Mesothelial cell of epicardium (in vitro differentiated cells): ENCODE measurements around the gene COIL. TPM values are rescaled to one million over a fixed set of nuclear protein-coding genes. Genes with fewer than 3 reads are reported as not detected.

Experiments
- DNase-seq, 2 experiments: peaks; one replicate each; pipeline ENCODE4 v3.0.0; 2021; ENCODE audit warnings: low spot score in 2 of 2; ENCODE audit not compliant: unreplicated experiment in 2 of 2
- H3K27ac Mint-ChIP-seq: 2 replicates; pipeline ENCODE4 v1.8.0; 2021; ENCODE audit warnings: mixed read lengths
- H3K27me3 Mint-ChIP-seq: 2 replicates; pipeline ENCODE4 v1.8.0; 2021; ENCODE audit warnings: low read depth, mixed read lengths
- H3K36me3 Mint-ChIP-seq: 2 replicates; pipeline ENCODE4 v1.8.0; 2021; ENCODE audit warnings: mixed read lengths
- H3K4me1 Mint-ChIP-seq: 2 replicates; pipeline ENCODE4 v1.8.0; 2021; ENCODE audit warnings: mixed read lengths
- H3K4me3 Mint-ChIP-seq: 2 replicates; pipeline ENCODE4 v1.8.0; 2021; ENCODE audit warnings: mild to moderate bottlenecking, moderate library complexity, mixed read lengths
- H3K9me3 Mint-ChIP-seq: 2 replicates; pipeline ENCODE4 v1.8.0; 2021; ENCODE audit warnings: mixed read lengths
- total RNA-seq: library from RNA; stranded (reverse); gene quantifications from 3 replicates; pipeline ENCODE4 v1.2.1, GENCODE V29; 2021
- TF ChIP-seq, protein P1 (sequence below): fragments of 200-600 bp; sonication (generic); IDR thresholded peaks from one replicate; pipeline ENCODE4 v1.5.0; 2021; ENCODE audit warnings: antibody characterized with exemption; ENCODE audit not compliant: unreplicated experiment

The COIL gene
- total RNA-seq, 1 donor from 2014 or later: 23.0 TPM

DNA sequence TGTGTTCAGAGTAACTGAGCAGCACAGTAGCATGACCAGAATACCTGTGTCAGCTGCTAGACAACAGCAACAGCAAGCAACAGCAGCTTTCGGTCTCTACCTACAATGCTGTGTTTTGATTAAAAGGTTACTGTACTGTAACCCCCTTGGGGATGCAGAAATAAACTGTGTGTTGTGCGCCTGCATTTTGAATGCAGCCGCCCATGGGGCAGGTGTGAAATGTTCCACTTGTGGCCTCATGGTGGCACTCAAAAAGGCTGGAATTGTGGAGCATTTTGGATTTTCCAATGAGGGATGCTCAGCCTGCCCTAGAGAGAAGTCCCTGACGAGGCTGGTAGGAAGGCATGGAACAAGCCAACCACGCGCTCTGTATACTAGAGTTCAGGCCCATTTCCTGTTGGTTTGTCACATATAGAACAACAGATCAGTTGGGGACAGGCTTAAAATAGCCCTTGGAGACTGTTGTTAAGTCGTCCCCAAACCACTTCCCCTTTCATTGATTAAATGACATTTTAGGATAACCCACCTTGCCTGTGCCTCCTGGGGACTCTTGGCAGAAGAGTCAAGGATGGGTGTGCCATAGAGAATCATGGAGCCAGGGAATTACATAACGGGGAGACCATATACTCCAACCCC is 44.2 kb upstream of the COIL start:
- no peak overlapping the region for H3K4me3 Mint-ChIP-seq
- H3K9me3 Mint-ChIP-seq: no peaks in the 10 kb centered on the region
- H3K27ac Mint-ChIP-seq: no peak overlapping the region
- peaks cover 18% of the 10 kb centered on the region for H3K36me3 Mint-ChIP-seq
- H3K27me3 Mint-ChIP-seq: no peaks in the 10 kb centered on the region
- H3K4me1 Mint-ChIP-seq: peaks cover 3% of the 10 kb centered on the region
- TF ChIP-seq, protein P1, sequence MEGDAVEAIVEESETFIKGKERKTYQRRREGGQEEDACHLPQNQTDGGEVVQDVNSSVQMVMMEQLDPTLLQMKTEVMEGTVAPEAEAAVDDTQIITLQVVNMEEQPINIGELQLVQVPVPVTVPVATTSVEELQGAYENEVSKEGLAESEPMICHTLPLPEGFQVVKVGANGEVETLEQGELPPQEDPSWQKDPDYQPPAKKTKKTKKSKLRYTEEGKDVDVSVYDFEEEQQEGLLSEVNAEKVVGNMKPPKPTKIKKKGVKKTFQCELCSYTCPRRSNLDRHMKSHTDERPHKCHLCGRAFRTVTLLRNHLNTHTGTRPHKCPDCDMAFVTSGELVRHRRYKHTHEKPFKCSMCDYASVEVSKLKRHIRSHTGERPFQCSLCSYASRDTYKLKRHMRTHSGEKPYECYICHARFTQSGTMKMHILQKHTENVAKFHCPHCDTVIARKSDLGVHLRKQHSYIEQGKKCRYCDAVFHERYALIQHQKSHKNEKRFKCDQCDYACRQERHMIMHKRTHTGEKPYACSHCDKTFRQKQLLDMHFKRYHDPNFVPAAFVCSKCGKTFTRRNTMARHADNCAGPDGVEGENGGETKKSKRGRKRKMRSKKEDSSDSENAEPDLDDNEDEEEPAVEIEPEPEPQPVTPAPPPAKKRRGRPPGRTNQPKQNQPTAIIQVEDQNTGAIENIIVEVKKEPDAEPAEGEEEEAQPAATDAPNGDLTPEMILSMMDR: no peak
- DNase-seq: no peak

DNA sequence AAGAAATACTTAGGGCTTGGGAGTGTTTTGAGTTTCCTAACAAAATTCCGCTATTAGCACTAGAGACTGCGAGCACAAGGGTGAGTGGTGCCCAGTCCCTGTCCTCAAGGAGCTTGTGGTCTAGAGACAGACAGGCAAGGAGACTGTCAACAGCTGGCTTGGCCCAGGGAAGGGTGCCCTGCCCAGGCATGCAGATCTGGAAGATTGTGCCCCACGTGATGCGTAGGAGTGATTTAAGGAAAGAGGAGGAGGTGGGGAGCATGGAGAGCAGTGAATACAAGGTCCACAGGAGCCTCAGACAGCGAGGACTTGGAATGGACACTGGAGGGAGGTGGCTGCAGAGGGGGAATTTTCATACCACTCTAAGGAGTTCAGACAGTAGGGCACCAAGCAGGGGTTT is 42.1 kb upstream of the COIL start:
- TF ChIP-seq, protein P1: no peak
- H3K4me3 Mint-ChIP-seq: no peak overlapping the region
- H3K9me3 Mint-ChIP-seq: no peaks in the 10 kb centered on the region
- no peaks in the 10 kb centered on the region for H3K27me3 Mint-ChIP-seq
- H3K4me1 Mint-ChIP-seq: no peaks in the 10 kb centered on the region
- H3K36me3 Mint-ChIP-seq: peaks cover 25% of the 10 kb centered on the region
- DNase-seq: no peak
- H3K27ac Mint-ChIP-seq: no peak overlapping the region

GRCh38 chr17:57001541-57001940 is 40.7 kb upstream of the COIL start:
- Mint-ChIP-seq H3K36me3 (peaks cover 30% of the 10 kb centered on the region), H3K4me1 (no peaks in the 10 kb centered on the region), H3K4me3 (no peak overlapping the region), H3K27me3 (no peaks in the 10 kb centered on the region), H3K27ac (no peak overlapping the region), H3K9me3 (no peaks in the 10 kb centered on the region)
- no peak for DNase-seq
- TF ChIP-seq, protein P1: no peak

DNA sequence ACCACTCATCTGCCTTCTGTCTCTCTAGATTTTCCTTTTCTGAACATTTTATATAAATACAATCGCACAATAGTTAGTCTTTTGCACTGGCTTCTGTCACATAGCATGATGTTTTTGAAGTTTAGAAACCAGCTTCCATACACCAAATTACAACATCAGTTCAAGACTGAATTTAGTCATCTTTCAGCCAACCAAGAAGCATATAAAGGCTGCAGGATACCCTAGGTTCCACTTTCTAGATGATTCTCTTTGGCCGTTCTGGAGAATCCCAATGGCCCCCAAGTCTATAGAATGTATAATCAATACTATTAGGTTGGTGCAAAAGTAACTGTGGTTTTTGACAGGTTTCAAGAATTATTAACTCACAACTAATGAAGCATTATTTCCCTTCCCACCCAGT is 36.5 kb upstream of the COIL start:
- DNase-seq: no peak
- H3K9me3 Mint-ChIP-seq: no peaks in the 10 kb centered on the region
- H3K27ac Mint-ChIP-seq: no peak overlapping the region
- peaks cover 17% of the 10 kb centered on the region for H3K36me3 Mint-ChIP-seq
- no peaks in the 10 kb centered on the region for H3K27me3 Mint-ChIP-seq
- H3K4me3 Mint-ChIP-seq: no peak overlapping the region
- TF ChIP-seq, protein P1: no peak
- H3K4me1 Mint-ChIP-seq: peaks cover 15% of the 10 kb centered on the region

DNA sequence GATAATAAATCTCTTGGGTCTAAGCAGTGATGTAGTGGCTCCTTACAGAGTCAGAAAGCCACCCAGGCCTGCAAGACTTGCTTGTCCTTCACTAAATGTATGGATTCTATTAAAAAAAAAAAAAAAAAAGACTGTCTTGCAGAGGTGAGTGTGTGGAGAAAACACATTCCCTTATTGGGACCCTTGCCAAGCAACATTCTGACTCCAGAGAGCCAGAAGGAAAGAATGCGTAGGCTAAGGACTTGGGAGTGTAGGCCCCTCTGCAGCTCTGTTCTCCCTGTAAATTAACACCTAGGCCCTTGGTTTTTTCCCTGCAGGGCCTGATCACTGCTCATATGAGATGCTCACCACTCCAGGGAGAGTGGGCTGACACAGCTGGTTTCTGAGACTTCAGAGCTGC is 34.9 kb upstream of the COIL start:
- no peaks in the 10 kb centered on the region for H3K27me3 Mint-ChIP-seq
- TF ChIP-seq, protein P1: no peak
- DNase-seq: peak in 1 of 2 experiments; percentile 42
- H3K27ac Mint-ChIP-seq: peak overlapping the region; percentile 85
- H3K4me3 Mint-ChIP-seq: no peak overlapping the region
- H3K4me1 Mint-ChIP-seq: peaks cover 15% of the 10 kb centered on the region
- H3K36me3 Mint-ChIP-seq: peaks cover 16% of the 10 kb centered on the region
- H3K9me3 Mint-ChIP-seq: no peaks in the 10 kb centered on the region
